ENCODE measurements around the gene DENND4A. TPM values are rescaled to one million over a fixed set of nuclear protein-coding genes. Genes with fewer than 3 reads are reported as not detected.

DENND4A gene
- total RNA-seq, 4 donors from 2014 or later, result 38.8 to 64.8 (median 52.3) TPM

DNA sequence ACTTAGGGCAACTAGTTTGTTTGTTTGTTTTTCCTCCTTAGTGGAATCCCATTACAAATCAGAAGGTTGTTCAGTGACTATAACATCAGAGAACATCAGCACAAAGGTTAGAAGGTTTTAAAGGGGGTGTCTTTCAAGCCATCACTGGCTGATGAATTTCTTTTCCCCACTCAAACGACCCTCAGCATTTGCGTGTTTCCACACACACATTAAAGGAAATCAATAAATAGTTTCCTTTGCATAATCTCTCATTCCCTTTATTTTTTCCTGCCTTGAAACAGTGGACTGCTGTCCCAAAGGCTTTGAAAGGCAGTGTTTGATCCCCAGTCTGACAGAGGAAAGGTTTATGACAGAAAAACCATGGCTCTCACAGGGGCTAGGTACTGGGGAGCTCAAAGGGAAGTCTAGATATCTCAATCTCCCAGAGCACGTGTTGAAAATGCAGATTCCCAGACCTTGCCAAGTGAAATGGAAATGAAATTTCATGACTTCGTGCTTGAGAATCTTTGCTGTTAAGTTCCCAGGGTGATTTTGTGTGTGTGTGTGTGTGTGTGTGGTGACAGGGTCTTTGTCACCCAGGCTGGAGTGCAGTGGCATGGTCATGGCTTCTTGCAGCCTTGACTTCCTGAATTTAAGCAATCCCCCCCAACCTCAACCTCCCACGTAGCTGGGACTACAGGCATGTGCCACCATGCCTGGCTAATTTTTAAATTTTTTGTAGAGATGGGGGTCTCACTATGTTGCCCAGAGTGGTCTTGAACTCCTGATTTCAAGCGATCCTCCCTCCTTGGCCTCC, 178.9 kb downstream of the DENND4A start:
- no peak for DNase-seq (ENCODE audit: low spot score)
- no peak for ATAC-seq (ENCODE audit: low FRiP score)
- TF ChIP-seq, protein P1, sequence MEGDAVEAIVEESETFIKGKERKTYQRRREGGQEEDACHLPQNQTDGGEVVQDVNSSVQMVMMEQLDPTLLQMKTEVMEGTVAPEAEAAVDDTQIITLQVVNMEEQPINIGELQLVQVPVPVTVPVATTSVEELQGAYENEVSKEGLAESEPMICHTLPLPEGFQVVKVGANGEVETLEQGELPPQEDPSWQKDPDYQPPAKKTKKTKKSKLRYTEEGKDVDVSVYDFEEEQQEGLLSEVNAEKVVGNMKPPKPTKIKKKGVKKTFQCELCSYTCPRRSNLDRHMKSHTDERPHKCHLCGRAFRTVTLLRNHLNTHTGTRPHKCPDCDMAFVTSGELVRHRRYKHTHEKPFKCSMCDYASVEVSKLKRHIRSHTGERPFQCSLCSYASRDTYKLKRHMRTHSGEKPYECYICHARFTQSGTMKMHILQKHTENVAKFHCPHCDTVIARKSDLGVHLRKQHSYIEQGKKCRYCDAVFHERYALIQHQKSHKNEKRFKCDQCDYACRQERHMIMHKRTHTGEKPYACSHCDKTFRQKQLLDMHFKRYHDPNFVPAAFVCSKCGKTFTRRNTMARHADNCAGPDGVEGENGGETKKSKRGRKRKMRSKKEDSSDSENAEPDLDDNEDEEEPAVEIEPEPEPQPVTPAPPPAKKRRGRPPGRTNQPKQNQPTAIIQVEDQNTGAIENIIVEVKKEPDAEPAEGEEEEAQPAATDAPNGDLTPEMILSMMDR (IDR thresholded peaks at IDR 0.05), result no peak

DNA sequence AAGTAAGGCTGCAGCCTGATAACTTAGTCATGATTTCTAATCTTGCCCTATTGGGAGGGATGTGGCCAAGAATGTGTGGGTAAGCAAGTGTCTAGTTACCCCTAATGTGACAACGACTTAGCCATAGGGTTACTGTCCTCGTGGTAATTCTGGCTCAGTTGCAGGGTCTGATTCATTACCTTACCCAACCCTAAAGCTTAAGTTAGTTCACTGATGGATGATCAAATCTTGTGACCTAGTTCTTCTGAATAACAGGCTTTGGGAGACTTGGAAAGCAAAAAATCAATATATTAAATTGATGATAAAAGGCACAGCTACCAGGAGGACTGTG, 179.5 kb downstream of the DENND4A start:
- DNase-seq (ENCODE audit: low spot score) (no peak), ATAC-seq (ENCODE audit: low FRiP score) (no peak)
- TF ChIP-seq, protein P1 (IDR thresholded peaks at IDR 0.05), result no peak

DNA sequence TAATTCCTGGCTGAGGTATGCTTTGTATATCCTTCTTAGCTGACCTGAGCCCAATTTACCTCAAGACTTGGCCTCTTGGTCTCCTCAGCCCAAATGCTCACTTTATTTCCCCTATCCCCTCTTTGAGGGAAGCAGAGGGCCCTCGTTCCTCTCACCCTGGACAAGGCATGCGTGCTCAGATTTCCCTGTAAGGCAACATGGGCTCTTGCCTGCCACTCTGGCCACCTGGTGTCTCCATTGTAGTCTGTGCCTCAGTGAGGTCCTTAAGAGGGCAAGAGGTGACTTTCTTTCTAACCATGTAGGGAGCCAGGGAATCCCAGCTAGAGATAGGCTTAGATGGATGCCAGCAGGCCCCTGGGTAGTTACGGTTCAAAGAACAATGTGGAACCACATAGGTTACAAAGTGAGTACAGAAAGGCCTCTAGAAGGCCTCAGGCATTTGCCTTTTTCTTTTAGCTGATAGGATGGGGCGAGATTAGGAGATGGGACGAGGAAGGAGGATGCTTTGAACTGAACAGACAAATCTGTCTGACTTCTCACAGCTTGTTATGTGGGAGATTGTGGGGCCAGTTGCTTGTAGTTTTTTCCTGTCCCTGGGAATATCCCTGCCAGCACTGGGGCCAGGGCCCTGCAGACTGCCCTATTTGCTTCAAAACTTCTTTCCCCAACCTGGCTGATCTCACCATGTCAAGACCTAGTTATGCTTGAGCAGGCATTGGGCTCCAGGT, 180.0 kb downstream of the DENND4A start:
- ATAC-seq (ENCODE audit: low FRiP score), result no peak
- no peak for DNase-seq (ENCODE audit: low spot score)
- TF ChIP-seq, protein P1 (IDR thresholded peaks at IDR 0.05), result no peak

DNA sequence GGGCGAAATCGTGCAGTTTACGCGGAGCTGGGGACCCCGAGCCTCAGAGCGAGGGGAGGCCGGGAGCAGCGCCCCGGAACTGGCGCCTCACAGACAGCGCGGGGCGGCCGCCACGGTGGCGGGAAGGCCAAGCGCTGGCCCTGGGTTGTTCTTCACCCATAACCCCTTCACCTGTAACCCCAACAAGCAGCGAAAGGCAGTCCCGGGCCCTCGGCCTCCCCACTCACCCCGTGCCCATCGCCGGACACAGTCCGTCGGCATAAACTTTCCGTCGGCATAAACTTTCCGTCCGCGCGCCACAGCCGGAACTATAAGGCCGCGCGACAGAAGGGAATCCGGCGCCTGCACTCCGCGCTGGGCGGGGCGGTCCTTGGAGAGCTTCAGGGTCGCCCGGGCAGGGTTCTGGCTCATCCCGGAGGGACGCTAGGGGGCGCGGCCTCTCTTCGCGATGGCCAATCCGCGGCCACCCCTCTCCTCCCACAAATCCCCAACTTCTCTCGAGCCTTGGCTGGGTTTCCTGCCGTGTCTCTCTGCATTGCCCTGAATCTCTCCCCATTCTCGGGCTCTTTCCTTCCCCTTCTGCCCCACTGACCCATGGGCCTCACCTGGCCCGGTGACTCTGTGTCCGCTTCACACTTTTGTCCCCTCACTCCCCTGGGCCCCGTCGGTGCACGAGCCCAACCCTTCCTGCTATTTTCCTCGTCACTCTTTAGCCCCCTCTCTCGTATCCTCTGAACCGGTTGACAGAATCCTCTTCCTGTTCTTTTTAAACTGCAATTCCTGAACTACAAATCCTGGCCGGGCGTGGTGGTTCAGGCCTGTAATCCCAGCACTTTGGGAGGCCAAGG, 181.0 kb downstream of the DENND4A start, which contains the start of gene INTS14:
TSS of gene INTS14 (minus strand) at position 261 of the 848 bp plus-strand sequence. CDS start 3,751 bp downstream, outside the sequence.
- DNase-seq (ENCODE audit: low spot score), result peak; percentile 90
- ATAC-seq (ENCODE audit: low FRiP score), result peak; percentile 100
- TF ChIP-seq, protein P1 (IDR thresholded peaks at IDR 0.05), result no peak

Small RNA genes lying within 50 kb of the gene (small RNA-seq; reads per million reads assigned to genes)
- gene MIR4511 (not detected), gene SNORD13E (not detected)

Other genes with a start within 250 kb of the DENND4A start
- 10 to 100 TPM; 26.6 to 50.8 (median 32.9) TPM for gene INTS14, start 181.2 kb downstream of the DENND4A start, total RNA-seq
- gene SLC24A1, start 170.4 kb downstream of the DENND4A start, total RNA-seq, result 10 to 100 TPM in 1 of 4 donors, 1 to 10 TPM in 3; 5.8 to 11.5 (median 7.6) TPM
- 100 to 1,000 TPM; 142 to 191 (median 158) TPM for gene RAB11A, start 77.2 kb upstream of the DENND4A start, total RNA-seq